ENCODE results near the gene MOB3C.
A peak's percentile ranks its signal among the peaks of the same experiment; 100 is the strongest.

The MOB3C gene

DNA sequence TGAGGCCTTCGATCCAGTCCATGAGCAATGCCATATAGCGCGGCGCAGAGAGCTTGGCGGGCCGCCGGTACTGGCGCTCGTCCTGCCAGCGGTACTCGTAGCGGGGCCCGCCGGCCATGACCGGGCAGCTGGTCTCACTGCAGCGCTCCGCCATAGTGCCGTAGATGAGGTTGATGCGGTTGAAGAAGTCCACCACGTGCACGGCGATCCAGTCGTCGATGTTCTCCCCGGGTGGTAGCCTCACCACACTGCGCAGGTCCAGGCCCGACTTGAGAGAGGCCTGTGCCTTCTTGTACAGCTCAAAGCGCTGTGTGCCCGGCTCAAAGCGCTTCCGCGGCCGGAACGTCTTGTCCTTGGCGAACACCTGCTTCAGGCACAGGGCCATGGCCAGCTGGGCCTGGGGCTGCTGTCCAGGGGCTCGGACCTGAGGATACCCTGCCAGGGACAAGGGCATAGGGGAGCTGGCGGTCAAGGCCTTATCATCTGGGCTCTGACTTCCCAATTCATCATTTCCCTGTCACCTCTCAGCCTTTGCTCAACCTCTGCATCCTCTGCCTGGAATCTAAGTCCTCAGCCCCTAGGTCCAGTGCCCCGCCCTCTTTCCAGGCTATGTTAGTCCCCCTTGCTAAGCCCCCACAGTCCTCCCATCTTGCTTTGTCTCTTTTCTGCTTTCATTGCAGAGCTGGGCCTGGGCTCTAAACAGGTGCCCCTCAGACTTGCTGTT is 3.5 kb downstream of the MOB3C start:
- TF ChIP-seq CTCF (IDR thresholded peaks at IDR 0.05; ENCODE audit: extremely low read depth, missing control alignments): no peak
- no peak for DNase-seq (ENCODE audit: low spot score)

- DNase-seq (ENCODE audit: low spot score): no peak
- no peak for TF ChIP-seq CTCF (IDR thresholded peaks at IDR 0.05; ENCODE audit: extremely low read depth, missing control alignments)
Measured at GRCh38 chr1:46611691-46612221, 4.9 kb downstream of the MOB3C start.

DNA sequence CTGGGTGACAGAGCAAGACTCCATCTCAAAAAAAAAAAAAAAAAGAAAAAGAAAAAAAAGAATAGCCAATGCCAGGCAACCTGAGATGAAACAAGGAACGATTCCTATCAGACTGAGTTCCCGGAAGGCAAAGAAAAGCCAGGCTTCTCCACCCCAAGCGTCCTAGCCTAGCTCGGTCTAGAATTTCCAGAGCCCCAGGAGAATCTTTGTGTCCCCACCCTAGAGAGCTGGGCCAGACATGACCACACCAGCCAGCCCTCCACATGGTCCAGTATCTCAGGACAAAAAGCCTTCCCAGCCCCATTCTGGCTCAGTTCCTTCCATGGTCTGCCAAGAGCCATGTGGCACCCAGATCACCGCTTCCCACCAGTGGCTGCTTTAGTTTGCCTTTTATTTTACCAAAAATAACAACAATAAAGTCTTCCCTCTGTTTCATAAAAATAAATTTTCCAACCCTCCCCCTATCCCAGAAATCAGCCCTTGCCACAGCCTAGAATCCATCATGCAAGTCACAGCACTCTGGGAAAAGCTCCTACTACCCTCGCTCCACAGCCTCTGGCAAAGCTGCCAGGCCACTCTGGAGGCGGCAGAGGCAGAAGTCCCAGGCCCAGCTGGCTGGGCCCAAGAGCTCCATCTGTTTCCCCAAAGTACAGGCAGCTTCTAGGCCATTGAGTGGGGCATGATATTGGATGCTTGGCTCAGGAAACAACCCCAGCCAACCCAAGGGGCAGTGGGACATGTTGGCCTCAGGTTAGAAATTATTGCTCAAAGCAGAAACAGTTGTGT is 9.1 kb downstream of the MOB3C start:
- no peak for DNase-seq (ENCODE audit: low spot score)
- no peak for TF ChIP-seq CTCF (IDR thresholded peaks at IDR 0.05; ENCODE audit: extremely low read depth, missing control alignments)

DNA sequence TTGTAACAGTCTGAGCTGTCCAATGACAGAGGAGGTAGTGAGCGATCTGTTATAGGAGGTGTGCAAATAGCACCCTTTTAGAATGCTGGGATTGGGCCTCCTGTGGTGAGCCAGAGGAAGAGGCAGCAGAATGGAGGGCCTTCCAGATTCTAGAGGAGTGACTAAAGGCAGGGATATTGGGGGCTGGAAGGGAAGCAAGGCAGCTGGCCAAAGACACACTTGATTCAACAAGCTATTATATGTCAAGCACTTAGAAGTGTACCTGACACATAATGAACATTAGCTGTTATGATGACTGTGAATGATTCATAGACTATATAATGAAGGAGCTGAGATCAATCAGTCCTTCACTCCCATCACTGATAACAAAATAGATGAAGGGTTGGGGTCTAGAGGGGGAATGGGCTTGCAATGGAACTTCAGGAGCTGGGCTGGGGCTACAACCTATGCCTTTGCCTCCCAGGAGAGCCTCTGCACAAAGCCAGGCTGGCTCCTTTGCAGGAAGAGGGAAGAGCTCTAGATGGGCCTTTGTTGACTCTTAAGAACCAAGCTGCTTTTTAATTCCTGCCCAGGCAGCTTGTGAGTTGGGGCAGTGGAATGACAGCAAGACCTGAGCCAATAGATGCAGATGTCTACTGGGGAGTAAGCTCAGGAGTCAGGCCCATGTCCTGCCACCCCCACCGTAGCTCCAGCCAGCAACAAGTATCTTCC is 10.2 kb downstream of the MOB3C start:
- no peak for TF ChIP-seq CTCF (IDR thresholded peaks at IDR 0.05; ENCODE audit: extremely low read depth, missing control alignments)
- DNase-seq (ENCODE audit: low spot score): no peak

DNA sequence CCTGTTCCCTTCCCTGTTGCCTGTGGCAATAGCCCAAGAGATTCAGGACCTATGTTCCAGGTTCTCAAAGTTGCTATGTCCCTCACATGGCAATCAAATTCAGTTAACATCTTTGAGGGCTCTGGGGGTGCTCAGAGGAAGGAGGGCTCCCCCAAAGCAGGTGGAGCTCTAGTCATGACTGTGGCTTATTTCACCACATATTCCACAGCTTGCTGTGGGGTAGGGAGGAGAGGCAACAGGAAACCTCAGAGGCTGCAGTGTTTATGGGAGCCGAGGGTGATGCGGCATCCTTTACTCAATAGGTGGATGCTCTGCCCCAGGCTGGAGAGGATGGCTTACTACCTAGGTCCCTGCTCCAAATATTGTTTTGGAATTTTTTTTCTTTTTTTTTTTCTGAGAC is 11.4 kb downstream of the MOB3C start:
- no peak for DNase-seq (ENCODE audit: low spot score)
- no peak for TF ChIP-seq CTCF (IDR thresholded peaks at IDR 0.05; ENCODE audit: extremely low read depth, missing control alignments)

- DNase-seq (ENCODE audit: low spot score): peak; percentile 99
- TF ChIP-seq CTCF (IDR thresholded peaks at IDR 0.05; ENCODE audit: extremely low read depth, missing control alignments): no peak
Measured at GRCh38 chr1:46603858-46604549, 12.6 kb downstream of the MOB3C start, which contains the start of gene MKNK1. Gene MKNK1 (minus strand): TSS chr1:46604268. CDS start chr1:46583327, 20,941 bp downstream.
